Thyroid gland (tissue), 4 donors: Measurements from ENCODE around the gene TGFBR3.

Source experiments
- POLR2A ChIP-seq, 2 donors: fragments of 450-650 bp; IDR thresholded peaks; one replicate each; pipeline ENCODE4 v1.6.1; 2017; ENCODE audit warnings: antibody characterized with exemption in 2 of 2, mild to moderate bottlenecking in 2 of 2, moderate library complexity in 1 of 2
- TF ChIP-seq, protein P1 (sequence below), 6 experiments: fragments of 200-600 bp in 3 of 6; fragments of 450-650 bp in 3 of 6; sonication (generic) in 3 of 6; IDR thresholded peaks; one replicate each; pipeline ENCODE4 v1.5.1; 2016 to 2019; ENCODE audit warnings: antibody characterized with exemption in 6 of 6, mild to moderate bottlenecking in 2 of 6, inconsistent platforms in 1 of 6, moderate library complexity in 1 of 6

DNA sequence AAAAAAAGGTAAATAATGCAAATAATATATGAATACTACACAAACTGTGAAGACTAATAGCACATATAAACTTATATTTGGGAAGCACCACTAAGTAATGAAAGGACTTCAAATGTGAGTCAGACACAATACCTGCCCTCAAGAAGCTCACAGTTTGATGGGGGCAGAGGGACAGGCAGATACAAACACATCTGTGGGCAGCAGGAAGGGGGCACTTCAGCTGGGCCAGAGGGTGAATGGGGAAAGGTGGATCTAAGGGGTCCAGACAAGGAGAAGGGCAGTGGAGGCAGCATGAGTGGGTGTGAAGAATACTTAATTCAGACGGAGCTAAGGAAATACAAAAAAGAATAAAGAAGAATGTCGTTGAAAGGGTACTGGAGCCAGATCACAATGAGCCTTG, 114.2 kb downstream of the TGFBR3 start:
- TF ChIP-seq, protein P1, sequence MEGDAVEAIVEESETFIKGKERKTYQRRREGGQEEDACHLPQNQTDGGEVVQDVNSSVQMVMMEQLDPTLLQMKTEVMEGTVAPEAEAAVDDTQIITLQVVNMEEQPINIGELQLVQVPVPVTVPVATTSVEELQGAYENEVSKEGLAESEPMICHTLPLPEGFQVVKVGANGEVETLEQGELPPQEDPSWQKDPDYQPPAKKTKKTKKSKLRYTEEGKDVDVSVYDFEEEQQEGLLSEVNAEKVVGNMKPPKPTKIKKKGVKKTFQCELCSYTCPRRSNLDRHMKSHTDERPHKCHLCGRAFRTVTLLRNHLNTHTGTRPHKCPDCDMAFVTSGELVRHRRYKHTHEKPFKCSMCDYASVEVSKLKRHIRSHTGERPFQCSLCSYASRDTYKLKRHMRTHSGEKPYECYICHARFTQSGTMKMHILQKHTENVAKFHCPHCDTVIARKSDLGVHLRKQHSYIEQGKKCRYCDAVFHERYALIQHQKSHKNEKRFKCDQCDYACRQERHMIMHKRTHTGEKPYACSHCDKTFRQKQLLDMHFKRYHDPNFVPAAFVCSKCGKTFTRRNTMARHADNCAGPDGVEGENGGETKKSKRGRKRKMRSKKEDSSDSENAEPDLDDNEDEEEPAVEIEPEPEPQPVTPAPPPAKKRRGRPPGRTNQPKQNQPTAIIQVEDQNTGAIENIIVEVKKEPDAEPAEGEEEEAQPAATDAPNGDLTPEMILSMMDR (IDR thresholded peaks at IDR 0.05) = no peak
- no peak for TF ChIP-seq POLR2A (IDR thresholded peaks at IDR 0.05)
